DND-41 (cell line): ENCODE measurements around the gene SPTLC3.

Experiments
- EZH2 ChIP-seq: IDR thresholded peaks from 3 replicates; pipeline ENCODE4 v1.6.1; 2012; ENCODE audit warnings: borderline replicate concordance, low read depth, mild to moderate bottlenecking, moderate library complexity, low read length, inconsistent platforms; ENCODE audit not compliant: severe bottlenecking
- TF ChIP-seq, protein P1 (sequence below): IDR thresholded peaks from 2 replicates; pipeline ENCODE4 v1.5.1; 2012; ENCODE audit warnings: borderline replicate concordance, low read length, moderate library complexity, mild to moderate bottlenecking; ENCODE audit not compliant: poor library complexity, severe bottlenecking; ENCODE audit errors: extremely low read depth

DNA sequence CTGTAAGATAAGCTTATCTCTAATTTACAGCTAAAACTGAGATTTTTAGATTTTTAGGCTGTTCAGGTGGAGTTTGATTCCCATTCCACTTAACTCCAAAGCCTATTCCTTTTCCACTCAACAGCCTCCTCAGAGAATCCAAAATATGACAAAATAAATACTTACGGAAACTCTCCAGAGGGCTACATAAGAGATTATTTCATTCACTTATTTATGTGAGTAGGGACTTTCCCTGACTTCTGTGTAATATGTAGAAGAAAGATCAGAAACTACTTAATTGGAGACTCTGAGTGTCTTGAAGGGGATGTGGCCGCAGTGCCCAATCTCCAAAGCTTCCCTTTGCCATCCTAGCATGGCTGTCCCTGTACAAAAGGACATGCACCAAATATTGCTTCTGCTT, 140.2 kb downstream of the SPTLC3 start:
- TF ChIP-seq, protein P1, sequence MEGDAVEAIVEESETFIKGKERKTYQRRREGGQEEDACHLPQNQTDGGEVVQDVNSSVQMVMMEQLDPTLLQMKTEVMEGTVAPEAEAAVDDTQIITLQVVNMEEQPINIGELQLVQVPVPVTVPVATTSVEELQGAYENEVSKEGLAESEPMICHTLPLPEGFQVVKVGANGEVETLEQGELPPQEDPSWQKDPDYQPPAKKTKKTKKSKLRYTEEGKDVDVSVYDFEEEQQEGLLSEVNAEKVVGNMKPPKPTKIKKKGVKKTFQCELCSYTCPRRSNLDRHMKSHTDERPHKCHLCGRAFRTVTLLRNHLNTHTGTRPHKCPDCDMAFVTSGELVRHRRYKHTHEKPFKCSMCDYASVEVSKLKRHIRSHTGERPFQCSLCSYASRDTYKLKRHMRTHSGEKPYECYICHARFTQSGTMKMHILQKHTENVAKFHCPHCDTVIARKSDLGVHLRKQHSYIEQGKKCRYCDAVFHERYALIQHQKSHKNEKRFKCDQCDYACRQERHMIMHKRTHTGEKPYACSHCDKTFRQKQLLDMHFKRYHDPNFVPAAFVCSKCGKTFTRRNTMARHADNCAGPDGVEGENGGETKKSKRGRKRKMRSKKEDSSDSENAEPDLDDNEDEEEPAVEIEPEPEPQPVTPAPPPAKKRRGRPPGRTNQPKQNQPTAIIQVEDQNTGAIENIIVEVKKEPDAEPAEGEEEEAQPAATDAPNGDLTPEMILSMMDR = no peak
- TF ChIP-seq EZH2 = no peak
